Measurements from ENCODE around the gene OCA2.

DNA sequence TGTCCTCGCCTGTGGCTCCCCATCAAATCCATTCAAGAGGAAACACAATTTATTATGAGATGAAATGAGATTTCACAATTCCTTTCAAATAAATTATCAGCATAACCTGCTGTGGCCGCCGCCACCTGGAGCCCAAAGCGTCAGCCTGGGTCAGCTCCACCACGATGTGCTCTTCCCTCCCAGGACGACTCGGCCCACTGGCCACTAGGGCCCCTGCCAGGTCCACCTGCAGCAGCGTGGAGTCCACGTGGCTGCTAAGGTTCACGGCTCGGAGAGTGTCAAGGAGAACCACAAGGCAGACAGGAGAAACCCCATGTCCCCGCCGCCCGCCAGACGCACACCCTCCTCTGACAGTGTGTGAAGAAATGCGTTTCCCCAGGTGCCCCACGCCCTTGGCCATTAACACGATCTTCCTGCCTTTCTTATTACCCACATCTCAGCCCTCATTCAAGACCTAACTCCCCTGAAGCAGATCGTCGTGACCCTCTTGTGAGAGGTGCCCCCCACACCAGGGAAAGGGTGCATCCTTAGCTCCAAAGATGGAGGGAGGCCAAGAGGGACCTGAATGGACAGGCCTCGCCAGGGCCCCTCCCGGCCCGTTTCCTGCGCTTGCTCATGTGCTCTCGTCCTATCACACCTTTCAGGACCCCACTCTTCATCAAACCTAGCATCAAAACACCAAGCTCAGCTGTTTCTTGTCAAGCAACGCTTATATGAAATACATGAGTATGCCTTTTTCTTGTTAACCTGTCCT lies 80.6 kb downstream of the OCA2 start:
- TF ChIP-seq, protein P1, sequence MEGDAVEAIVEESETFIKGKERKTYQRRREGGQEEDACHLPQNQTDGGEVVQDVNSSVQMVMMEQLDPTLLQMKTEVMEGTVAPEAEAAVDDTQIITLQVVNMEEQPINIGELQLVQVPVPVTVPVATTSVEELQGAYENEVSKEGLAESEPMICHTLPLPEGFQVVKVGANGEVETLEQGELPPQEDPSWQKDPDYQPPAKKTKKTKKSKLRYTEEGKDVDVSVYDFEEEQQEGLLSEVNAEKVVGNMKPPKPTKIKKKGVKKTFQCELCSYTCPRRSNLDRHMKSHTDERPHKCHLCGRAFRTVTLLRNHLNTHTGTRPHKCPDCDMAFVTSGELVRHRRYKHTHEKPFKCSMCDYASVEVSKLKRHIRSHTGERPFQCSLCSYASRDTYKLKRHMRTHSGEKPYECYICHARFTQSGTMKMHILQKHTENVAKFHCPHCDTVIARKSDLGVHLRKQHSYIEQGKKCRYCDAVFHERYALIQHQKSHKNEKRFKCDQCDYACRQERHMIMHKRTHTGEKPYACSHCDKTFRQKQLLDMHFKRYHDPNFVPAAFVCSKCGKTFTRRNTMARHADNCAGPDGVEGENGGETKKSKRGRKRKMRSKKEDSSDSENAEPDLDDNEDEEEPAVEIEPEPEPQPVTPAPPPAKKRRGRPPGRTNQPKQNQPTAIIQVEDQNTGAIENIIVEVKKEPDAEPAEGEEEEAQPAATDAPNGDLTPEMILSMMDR (conservative IDR thresholded peaks at IDR 0.05; ENCODE audit: low read length): no peak
- no peak for TF ChIP-seq EZH2phosphoT487 (IDR thresholded peaks at IDR 0.05; ENCODE audit: borderline replicate concordance, low read depth, low read length)
